HG03175 (cell line): ENCODE measurements around the gene ONECUT3.
"Not testable (repeated sequence)": the region's sequence is repeated elsewhere in the genome, so short reads cannot be mapped to it uniquely, and the experiment has no call there.

Source experiments
- ATAC-seq: cut with Tn5 transposase; IDR thresholded peaks from one replicate; pipeline ENCODE4 v1.9.1; 2021; ENCODE audit warnings: mild to moderate bottlenecking, moderate library complexity; ENCODE audit not compliant: unreplicated experiment

The ONECUT3 gene

DNA sequence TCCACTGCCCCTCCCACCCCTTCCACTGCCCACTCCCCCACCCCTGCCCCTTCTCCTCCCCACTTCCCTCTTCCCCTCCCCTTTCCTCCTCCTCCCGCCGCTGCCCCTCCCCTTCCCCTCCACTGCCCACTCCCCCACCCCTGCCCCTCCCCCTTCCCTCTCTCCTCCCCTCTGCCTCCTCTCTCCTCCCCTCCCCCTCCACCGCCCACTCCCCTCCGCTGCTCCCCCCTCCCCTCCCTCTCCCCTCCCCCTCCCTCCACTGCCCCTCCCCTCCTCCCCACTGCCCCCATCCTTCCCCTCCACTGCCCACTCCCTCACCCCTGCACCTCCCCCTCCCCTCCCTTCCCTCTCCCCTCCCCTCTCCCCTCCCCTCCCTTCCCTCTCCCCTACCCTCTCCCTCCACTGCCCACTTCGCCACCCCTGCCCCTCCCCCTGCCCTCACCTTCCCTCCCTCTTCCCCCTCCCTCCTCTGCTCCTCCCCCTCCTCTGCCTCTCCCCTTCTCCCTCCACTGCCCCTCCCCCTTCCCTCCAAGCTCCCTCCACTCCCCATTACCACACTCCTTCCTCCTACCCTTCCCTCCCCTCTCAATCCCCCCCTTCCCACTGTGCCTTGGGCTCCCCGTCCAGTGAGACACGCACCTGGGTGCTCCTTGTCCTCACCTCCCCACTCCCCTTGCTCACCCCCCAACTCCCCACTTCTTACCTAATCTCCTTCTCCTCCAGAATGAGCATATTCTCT lies 36.9 kb downstream of the ONECUT3 start:
- no peak for ATAC-seq

DNA sequence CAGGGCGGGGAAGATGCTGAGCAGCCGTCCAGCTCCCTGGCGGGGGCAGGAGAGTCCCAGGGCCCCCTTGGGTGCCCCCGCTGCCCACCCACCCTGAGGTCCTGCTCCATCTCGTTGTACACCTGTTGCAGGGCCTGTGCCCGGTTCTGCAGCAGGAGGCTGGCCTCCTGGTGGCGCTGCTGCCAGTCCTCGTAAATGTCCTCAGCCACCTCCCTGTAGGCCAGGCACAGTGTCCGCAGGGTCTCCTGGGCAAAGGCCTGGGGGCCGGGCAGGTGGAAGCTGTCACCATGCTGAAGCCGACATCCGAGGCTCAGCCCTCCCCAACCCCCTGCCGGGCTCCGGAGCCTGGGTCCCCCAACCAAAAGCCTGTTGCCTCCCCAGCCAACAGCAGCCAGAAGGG lies 38.6 kb downstream of the ONECUT3 start:
- ATAC-seq = no peak

DNA sequence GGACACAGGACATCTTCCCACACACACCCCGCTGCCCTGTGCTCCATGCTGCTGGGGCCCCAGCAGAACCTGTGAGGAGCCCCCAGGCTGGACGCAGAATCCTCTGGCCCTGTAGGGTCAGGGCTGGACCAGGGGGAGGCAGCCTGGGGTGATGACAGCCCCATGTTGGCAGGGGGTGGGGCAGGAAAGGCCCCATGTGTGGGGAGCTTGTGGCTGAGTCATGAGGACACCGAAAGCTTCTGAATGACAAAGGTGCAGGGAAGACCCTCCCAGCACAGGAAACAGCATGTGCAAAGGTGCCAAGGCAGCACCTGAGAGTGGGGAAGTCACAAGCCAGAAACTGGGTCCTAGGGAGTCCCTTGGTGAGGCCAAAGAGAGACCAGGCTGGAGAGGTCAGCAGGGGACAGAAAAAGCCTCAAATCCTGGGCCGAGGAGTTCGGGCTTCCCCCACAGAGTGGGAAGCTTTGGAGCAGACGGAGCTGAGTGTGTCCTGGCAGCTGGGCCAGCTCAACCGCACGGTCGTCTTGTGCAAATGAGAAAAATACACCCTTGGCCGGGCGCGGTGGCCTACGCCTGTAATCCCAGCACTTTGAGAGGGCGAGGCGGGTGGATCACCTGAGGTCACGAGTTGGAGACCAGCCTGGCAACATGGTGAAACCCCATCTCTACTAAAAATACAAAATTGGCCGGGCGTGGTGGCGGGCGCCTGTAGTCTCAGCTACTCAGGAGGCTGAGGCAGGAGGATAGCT lies 41.3 kb downstream of the ONECUT3 start:
- ATAC-seq = no peak

DNA sequence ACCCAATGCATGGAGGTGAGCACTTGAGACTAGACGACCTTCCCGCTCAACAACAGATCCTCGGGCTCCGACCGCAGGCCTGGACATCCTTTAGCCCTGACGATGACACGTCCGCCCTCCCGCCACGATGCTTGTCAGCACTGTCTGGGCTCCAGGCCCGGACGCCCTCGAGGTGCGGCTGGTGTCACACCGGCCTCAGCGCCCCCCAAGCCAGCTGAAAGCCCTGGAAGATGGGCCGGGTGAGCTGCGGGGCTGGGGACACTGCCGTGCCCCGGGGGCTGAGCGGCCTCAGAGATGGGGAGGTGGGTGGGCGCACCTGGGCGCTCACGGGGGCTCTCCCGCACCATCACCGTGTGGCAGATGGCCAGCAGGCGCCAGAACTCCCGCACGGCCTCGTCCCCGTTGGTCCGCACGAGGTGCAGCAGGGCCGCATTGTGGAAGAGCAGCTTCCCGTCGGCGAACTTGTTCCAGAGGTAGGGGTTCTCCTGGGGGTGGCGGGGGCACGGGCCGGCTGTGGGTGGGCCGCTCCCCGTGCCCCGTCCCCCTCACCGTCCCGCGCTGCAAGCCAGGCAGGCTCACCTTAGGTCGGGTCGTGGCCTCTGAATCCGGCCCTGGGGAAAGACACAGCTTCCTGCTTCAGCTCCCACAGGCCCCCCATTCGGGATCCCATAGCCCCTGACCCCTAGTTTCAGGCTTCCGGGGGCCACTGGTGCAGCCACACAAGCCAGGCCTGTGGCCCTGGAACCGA lies 43.3 kb downstream of the ONECUT3 start:
- ATAC-seq = no peak

DNA sequence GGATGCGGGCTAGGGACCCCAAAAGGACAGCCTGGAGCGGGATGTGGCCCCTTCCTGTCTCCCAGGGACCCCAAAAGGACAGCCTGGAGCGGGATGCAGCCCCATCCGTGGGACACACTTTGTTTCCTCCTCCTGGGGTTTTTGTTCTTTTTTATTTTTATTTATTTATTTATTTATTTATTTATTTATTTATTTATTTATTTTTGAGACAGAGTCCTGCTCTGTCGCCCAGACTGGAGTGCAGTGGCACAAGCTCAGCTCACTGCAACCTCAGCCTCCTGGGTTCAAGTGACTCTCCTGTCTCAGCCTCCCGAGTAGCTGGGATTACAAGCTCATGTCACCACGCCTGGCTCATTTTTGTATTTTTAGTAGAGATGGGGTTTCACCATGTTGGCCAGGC lies 44.0 kb downstream of the ONECUT3 start:
- not testable (repeated sequence) for ATAC-seq

DNA sequence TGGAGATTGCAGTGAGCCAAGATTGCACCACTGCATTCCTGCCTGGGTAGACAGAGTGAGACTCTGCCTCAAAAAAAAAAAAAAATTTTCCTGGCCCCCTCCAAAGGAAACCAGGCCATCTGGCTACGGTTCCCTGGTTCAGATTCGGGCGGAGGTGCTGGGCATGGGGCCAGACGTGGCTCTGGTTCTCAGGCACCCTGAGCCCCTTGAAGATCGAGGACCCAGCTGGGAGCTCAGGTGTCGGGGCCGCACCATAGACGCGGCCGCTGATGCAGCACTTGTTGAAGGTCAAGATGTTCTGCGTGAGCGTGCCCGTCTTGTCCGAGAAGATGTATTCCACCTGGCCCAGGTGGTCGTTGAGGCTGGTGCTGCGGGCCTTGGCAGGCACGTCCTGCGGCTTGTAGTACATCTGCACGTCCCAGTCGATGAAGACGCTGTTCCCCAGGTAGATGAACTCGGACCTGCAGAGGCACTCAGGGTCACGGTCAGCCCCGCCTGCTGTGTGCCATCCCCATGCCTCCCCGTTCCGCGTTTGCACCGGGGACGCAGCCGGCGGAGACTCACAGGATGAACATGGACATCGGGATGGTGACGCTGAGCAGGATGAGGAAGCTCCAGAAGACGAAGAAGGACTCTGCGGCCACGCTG lies 46.5 kb downstream of the ONECUT3 start:
- ATAC-seq = no peak

DNA sequence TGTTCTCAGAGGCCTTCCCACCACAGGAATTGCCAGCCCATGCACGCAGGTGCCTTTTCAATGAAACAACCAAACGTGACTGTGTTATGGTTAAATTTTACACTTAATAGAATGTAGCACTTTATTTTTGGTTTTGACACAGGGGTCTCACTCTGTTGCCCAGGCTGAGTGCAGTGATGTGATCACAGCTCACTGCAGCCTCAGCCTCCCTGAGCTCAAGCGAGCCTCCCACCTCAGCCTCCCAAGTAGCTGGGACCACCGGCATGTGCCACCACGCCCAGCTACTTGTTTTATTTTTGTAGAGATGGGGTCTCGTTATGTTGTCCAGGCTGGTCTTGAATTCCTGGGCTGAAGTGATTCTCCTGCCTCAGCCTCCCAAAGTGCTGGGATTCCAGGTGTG lies 51.6 kb downstream of the ONECUT3 start:
- ATAC-seq = no peak

DNA sequence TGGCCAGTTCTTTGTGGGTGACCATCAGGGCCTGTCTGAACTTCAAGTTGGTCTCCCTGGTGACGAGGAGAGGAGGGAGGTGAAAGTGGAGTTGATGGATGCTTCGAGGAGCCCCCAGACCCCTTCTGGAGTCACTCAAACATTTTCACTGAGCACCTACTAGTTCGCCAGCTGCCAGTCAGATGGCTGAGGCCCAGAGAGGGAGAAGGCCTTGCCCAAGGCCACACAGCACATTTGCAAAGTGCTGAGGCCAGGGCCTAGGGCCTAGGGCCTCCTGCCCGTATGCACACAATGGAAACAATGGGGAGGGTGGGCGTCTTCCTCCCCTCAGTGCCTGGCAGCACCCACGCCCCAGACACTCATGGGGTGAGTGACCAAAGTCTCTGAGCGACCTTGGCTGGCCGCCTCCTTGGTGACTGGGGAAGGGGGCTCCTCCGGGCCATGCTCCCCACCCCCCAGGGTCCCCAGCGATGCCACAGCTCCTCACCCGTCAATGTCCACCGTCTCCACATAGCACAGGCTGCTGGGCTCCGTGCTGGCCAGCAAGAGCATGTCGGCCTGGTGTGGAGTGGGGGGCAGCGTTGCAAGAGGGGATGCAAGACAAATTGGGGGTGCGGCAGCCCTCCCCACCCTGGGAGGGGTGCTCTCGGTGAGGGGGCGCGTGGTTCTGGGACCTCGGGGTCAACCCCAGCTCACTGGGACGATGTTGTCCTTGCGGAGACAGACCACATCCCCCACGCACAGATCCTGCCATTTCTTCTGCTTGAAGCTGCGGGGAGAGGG lies 52.3 kb downstream of the ONECUT3 start:
- no peak for ATAC-seq

DNA sequence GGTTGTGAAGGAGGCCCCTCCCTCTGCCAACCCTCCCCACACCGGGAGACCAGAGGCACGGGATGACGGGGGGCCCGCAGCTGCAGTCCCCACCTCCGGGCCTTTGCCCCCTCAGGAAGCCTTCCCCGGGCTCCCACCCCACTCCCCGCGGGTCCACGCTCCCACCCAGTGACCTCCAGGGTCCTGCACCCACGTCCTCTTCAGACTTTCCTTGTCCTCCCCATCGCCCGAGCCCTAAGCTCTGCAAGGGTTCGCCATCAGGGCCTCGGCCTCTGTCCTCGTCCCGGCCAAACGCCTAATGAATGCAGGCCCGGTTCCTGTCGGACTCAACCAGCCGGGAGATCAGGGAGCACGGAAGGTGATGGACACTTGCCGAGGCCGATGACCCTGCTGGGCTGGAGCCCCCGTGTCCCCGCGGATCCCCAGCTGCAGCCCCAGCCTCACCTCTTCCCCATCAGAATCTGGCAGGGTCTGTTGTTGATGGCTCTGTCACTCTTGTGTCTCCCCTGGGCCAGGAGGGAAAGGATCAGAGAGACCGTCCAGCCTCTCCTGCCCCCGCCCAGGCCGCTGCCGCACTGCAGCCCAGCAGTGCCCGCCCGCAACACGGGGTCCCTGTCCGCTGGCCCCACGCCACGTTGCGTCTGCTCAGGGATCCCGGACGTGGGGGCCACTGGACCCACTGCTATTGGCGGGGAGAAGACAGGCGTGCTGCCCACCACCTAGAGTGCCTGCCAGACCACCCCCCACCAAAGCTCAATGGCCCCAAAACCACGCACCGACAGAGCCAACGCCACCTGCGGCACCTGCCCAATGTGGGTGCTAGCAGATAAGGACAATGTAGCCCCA lies 53.1 kb downstream of the ONECUT3 start:
- ATAC-seq = no peak

DNA sequence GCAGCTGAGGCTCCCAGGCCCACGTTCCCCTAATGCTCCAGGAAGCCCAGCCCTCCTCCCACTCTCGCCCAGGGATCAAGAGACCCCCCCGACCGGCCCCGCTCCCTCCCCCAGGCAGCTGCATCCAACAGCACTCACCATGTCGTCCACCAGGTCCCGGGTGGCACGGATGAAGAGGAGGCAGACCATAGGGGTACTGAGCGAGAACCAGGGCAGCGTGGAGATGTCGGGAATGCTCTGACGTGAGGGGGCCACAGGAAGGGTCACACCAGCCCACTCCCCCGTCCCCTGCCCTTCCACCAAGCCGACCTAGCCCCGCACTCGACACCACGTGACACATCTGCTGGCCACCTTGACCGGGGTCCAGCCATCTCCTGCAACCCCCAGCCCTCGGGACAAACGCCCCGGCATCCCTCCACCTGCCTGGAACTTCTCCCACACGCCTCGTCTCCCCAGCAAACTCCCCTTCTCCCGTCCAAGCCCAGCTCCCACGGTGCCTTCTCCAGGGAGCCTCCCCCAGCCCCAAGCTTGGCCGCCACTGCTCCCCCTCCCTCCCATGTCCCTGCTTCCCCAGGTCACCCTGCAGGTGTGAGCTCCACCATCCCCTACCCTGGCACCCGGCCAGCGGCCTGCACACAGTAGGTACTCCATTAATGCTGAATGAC lies 53.9 kb downstream of the ONECUT3 start:
- no peak for ATAC-seq

DNA sequence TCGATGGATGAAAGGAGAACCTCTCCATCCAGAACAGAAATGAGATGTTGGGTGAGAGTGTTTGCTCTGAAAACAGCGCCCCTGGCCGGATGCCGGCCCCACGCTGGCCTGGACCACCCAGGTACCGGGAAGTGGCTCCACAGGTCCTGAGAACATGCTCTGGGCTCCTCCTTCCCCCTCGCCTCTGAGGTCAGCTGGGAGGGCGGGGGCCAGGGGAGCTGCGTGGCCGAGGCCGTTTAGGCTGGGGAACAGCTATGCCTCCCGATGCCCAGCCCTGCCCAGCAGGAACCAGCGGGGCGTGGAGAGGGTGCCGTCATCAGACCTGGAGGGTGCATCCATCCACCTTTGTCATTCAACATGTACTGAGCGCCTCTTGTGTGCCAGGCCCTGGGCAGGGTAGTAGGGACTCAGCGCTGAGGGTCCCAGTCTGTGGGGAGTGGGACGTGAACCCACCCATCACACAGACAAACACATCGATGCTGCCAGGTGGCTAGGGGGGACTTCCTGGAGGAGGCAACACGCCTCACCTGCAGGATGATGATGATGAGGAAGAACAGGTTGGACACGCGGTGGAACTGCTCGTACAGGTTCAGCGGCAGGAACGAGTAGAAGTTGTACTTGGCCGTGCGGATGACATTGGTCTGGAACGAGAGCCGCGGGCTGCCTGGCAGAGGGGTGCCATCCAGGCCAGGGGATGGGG lies 54.5 kb downstream of the ONECUT3 start:
- ATAC-seq = no peak

DNA sequence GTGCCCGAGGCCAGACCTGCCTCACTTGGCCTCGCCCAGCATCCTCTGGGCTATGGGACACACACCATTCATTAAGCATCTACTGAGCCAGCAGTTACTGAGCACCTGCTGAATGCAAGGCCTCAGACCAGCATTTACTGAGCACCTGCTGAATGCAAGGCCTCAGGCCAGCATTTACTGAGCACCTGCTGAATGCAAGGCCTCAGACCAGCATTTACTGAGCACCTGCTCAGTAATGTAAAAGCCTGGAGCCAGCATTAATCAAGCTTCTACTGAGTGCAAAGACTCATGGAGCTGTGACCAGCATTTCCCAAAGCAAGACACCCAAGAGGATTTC lies 55.1 kb downstream of the ONECUT3 start:
- no peak for ATAC-seq

DNA sequence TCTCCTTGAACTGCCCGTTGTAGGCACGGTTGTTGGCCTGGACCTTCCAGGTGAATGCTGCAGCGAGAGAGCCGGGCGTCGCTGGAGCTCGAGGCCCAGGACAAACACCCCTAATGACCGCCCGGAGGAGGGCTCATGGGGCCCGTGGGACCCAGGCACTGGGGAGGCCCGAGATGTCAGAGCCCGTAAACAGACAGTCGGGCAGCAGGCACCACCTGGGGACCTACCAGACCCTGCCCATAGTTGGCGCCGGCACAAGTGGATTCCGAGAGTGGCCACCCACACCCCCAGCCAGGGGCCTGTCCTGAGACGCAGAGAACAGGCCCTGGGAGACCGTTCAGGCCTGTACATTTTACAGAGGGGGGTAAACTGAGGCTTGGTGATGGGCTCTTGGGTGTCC lies 56.4 kb downstream of the ONECUT3 start:
- ATAC-seq = no peak

DNA sequence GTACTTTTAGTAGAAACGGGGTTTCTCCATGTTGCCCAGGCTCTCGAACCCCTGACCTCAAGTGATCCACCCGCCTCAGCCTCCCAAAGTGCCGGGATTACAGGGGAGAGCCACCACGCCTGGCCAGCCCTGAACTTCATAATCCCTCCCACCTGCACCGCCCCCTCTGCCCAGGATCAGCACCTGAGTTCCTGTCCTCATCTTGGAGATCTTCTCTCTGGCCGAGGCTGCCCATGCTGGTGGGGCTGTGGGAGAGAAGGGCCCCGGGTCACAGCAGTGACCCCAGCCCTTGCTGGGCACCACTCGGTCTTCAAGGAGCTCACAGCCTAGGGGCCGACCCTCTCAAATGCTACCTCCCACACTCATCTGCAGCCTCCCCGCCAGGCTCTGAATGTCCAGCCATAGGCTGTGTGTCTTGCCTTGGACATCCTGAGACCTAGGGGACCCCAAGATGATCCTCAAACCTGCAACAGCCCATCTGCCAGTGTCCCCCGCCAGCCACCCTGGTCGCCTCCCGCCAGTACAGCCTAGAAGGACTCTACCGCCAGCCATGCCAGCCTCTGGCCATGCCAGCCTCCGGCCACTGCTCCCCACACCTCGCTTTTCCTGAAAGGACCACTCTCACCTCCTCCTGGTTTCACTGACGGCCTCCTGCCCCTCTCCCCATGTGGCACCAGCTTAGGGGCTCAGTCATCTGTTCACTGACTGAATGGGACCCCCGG lies 57.3 kb downstream of the ONECUT3 start:
- ATAC-seq = no peak

DNA sequence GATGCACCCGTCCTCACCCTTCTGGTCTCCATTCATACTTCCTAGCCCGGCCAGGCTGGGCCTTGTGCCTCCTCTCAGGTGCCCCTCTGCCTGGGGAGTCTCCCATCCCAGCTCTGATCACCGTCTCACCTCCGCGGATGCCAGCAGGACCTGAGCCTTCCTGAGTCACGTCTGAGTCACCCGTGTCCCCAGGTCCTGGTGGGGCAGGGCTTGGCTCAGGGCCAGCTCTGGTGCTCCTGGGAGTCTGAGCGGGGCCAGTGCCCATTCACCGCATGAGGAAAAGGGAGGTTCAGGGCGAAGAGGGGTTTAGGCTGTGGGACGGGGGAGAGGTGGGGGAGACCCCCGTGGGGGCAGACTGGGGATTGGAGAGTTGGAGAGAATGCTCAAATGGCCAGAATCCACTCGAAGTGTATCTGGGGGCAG lies 58.2 kb downstream of the ONECUT3 start:
- ATAC-seq = no peak

DNA sequence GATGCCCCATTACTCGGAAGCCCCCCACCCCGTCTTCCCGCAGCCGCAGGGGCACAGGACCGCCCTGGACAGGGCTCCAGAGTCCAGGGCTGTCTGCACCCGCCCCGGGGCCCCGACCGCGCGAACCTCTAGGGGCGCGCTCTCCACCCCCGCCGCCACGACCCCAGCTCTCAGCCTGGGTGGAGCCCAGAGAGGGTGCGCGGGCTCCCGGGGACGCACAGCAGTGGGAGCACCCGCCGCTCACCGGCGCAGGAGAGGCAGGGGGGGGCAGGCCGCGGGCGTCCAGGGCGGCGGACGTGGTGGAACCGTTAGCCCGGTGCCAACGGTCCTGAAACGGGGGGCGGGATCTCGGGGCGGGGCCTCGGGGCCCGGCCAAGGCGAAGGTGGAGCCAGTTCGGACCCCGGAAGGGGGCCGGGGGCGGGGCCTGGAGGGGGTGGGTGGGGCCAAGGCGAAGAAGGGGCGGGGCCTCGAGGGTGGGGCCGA lies 58.7 kb downstream of the ONECUT3 start, which contains the start of gene ATP8B3:
ATP8B3 (minus strand) TSS at position 335 of the 484 bp plus-strand sequence. CDS start 540 bp downstream, outside the sequence.
- peak; percentile 4 for ATAC-seq

DNA sequence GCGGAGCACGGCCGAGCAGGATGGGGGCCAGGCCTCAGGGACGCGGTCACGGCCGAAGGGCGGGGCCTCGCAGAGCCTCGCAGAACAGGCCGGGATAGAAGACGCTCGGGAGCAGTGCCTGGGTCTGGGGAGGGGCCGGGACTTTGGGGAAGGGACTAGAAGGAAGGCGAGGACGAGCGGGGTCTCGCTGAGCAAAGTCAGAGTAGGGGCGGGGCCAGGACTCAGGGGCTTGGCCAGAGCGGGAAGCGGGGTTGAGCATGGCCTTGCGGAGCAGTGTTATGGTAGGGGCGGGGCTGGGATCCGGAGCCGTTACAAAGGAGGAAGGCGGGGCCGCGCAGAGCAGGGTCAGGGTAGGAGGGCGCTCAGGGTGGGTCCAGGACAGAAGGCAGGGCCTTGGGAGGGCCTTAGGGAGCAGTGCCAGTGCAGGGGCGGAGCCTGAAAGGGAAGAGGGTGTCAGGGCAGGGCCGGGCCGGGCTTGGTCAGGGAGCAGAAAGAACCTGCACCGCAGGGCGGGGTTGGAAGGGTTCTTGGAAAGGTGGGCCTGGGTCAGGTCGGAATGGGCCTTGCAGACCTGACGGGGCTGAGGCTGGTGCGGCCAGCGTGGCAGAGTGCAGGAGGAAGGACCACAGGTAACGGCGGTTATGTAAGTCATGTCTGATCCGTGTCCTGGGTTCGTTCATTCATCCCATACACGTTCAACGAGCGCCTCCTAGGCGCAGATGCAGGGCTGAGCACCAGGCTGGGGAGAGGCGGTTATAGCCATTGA lies 59.3 kb downstream of the ONECUT3 start:
- ATAC-seq = peak; percentile 71
